C4-2B (cell line): ENCODE measurements around the gene PTPRD.

Experiments used
- CTCF ChIP-seq: fragments of 450-650 bp; conservative IDR thresholded peaks from 2 replicates; pipeline ENCODE4 v1.5.1; 2017; ENCODE audit warnings: mild to moderate bottlenecking
- ZFX ChIP-seq: fragments of 450-650 bp; IDR thresholded peaks from 2 replicates; pipeline ENCODE4 v1.6.1; 2017

- TF ChIP-seq CTCF, result no peak
- TF ChIP-seq ZFX, result no peak
These were observed 707.1 kb downstream of the PTPRD start for GRCh38 chr9:9905736-9906135.
